Ramos (cell line): ENCODE measurements around the gene ALPL.

Experiments
- in situ Hi-C: fragments of 300-500 bp; cut with MboI; formaldehyde crosslinking; loops from one replicate; pipeline ENCODE4 v1.14.3; 2022; ENCODE audit warnings: low sequenced_read_pairs; ENCODE audit not compliant: unreplicated experiment

Gene ALPL

GRCh38 chr1:21612057-21612456 lies 102.8 kb downstream of the ALPL start:
- in situ Hi-C loops, result no loop called here

GRCh38 chr1:21613072-21613867 lies 104.0 kb downstream of the ALPL start:
- in situ Hi-C loops, result no loop called here

GRCh38 chr1:21614419-21615115 lies 105.3 kb downstream of the ALPL start:
- in situ Hi-C loops, result no loop called here

- in situ Hi-C loops, result no loop called here
These were observed 107.1 kb downstream of the ALPL start for GRCh38 chr1:21616372-21616771.

- in situ Hi-C loops, result no loop called here
These were observed 108.0 kb downstream of the ALPL start for GRCh38 chr1:21617126-21617738.

GRCh38 chr1:21618059-21618458 lies 108.8 kb downstream of the ALPL start:
- in situ Hi-C loops, result no loop called here

- in situ Hi-C loops, result no loop called here
These were observed 109.5 kb downstream of the ALPL start for GRCh38 chr1:21618561-21619374.

GRCh38 chr1:21619375-21619947 lies 110.2 kb downstream of the ALPL start:
- in situ Hi-C loops, result no loop called here

GRCh38 chr1:21620011-21620410 lies 110.8 kb downstream of the ALPL start:
- in situ Hi-C loops, result no loop called here

GRCh38 chr1:21620496-21620895 lies 111.3 kb downstream of the ALPL start:
- in situ Hi-C loops, result no loop called here

- in situ Hi-C loops, result no loop called here
These were observed 111.8 kb downstream of the ALPL start for GRCh38 chr1:21621051-21621450.

GRCh38 chr1:21621761-21622436 lies 112.7 kb downstream of the ALPL start:
- in situ Hi-C loops, result no loop called here

- in situ Hi-C loops, result no loop called here
These were observed 113.5 kb downstream of the ALPL start for GRCh38 chr1:21622466-21623315.

GRCh38 chr1:21623410-21623961 lies 114.3 kb downstream of the ALPL start:
- in situ Hi-C loops, result no loop called here

GRCh38 chr1:21624571-21625389 lies 115.6 kb downstream of the ALPL start:
- in situ Hi-C loops, result no loop called here

GRCh38 chr1:21625390-21626190 lies 116.4 kb downstream of the ALPL start:
- in situ Hi-C loops, result no loop called here

- in situ Hi-C loops, result no loop called here
These were observed 117.7 kb downstream of the ALPL start for GRCh38 chr1:21626921-21627339.
